Stimulated activated CD4-positive, alpha-beta T cell treated with anti-CD3 and anti-CD28 coated beads, Interleukin-2, amount 100 ng/mL, for 48 hours (primary cell): ENCODE measurements around the gene RRP1.

ENCODE experiments used
- DNase-seq, 2 donors: peaks; one replicate each; pipeline ENCODE4 v3.0.0-alpha.2; 2020

Gene RRP1

GRCh38 chr21:43758811-43759210, 30.6 kb upstream of the RRP1 start:
- DNase-seq: no peak

- DNase-seq: no peak
Observed at GRCh38 chr21:43759651-43760050, 29.7 kb upstream of the RRP1 start.

- no peak for DNase-seq
Observed at GRCh38 chr21:43760391-43760958, 28.9 kb upstream of the RRP1 start.

- no peak for DNase-seq
Observed at GRCh38 chr21:43761886-43762285, 27.5 kb upstream of the RRP1 start.

GRCh38 chr21:43762303-43763128, 26.9 kb upstream of the RRP1 start:
- DNase-seq: no peak

GRCh38 chr21:43763901-43764523, 25.4 kb upstream of the RRP1 start:
- DNase-seq: no peak

GRCh38 chr21:43764576-43765495, 24.5 kb upstream of the RRP1 start:
- no peak for DNase-seq

- no peak for DNase-seq
Observed at GRCh38 chr21:43766734-43767497, 22.5 kb upstream of the RRP1 start.

- DNase-seq: no peak
Observed at GRCh38 chr21:43767498-43767983, 21.8 kb upstream of the RRP1 start.

- DNase-seq: no peak
Observed at GRCh38 chr21:43767984-43768867, 21.2 kb upstream of the RRP1 start.

- DNase-seq: no peak
Observed at GRCh38 chr21:43768868-43769167, 20.6 kb upstream of the RRP1 start.

GRCh38 chr21:43769325-43769958, 19.9 kb upstream of the RRP1 start:
- DNase-seq: no peak

- no peak for DNase-seq
Observed at GRCh38 chr21:43770066-43770655, 19.2 kb upstream of the RRP1 start.

- no peak for DNase-seq
Observed at GRCh38 chr21:43771199-43771675, 18.1 kb upstream of the RRP1 start.

GRCh38 chr21:43771698-43772424, 17.5 kb upstream of the RRP1 start:
- no peak for DNase-seq

GRCh38 chr21:43772425-43772821, 17.0 kb upstream of the RRP1 start:
- no peak for DNase-seq

GRCh38 chr21:43774163-43774562, 15.2 kb upstream of the RRP1 start:
- DNase-seq: no peak

- no peak for DNase-seq
Observed at GRCh38 chr21:43775190-43775589, 14.2 kb upstream of the RRP1 start.

- peak; percentile 82 for DNase-seq
Observed at GRCh38 chr21:43775795-43776430, 13.5 kb upstream of the RRP1 start, which contains the start of gene CSTB. Gene CSTB, minus strand, starts transcription at chr21:43776308. Its CDS starts 39 bp downstream, at chr21:43776269.
